Chondrocyte (in vitro differentiated cells): ENCODE results near the gene TMEM253. TPM values are rescaled to one million over a fixed set of nuclear protein-coding genes. Genes with fewer than 3 reads are reported as not detected.

ENCODE experiments used
- DNase-seq: peaks from one replicate; pipeline ENCODE4 v3.0.0; 2021; ENCODE audit warnings: mixed read lengths, low spot score
- H3K27ac Mint-ChIP-seq: one replicate; pipeline ENCODE4 v1.8.0; 2021; ENCODE audit warnings: mild to moderate bottlenecking, moderate library complexity, mixed read lengths; ENCODE audit not compliant: unreplicated experiment
- H3K27me3 Mint-ChIP-seq: 2 replicates; pipeline ENCODE4 v1.8.0; 2021; ENCODE audit warnings: low read depth, mixed read lengths
- H3K36me3 Mint-ChIP-seq: 2 replicates; pipeline ENCODE4 v1.8.0; 2021; ENCODE audit warnings: low read depth, mixed read lengths
- H3K4me1 Mint-ChIP-seq: 2 replicates; pipeline ENCODE4 v1.8.0; 2021; ENCODE audit warnings: low read depth, mild to moderate bottlenecking, mixed read lengths
- H3K4me3 Mint-ChIP-seq: one replicate; pipeline ENCODE4 v1.8.0; 2021; ENCODE audit warnings: mild to moderate bottlenecking, moderate library complexity, mixed read lengths; ENCODE audit not compliant: unreplicated experiment
- H3K9me3 Mint-ChIP-seq: 2 replicates; pipeline ENCODE4 v1.8.0; 2021; ENCODE audit warnings: low read depth, mixed read lengths
- CTCF ChIP-seq: fragments of 200-600 bp; sonication (generic); IDR thresholded peaks from 2 replicates; pipeline ENCODE4 v1.5.0; 2021; ENCODE audit warnings: antibody characterized with exemption, mild to moderate bottlenecking, moderate library complexity
- total RNA-seq: library from RNA; stranded (reverse); gene quantifications from 3 replicates; pipeline ENCODE4 v1.2.1, GENCODE V29; 2021

The TMEM253 gene
- total RNA-seq, 1 donor from 2014 or later = 1.1 TPM

GRCh38 chr14:21102521-21103410 is 1.9 kb downstream of the TMEM253 start:
- TF ChIP-seq CTCF = no peak
- H3K4me3 Mint-ChIP-seq = peak overlapping the region; percentile 88
- DNase-seq = no peak
- H3K4me1 Mint-ChIP-seq = peaks cover 62% of the 10 kb centered on the region
- H3K27ac Mint-ChIP-seq = peak overlapping the region; percentile 94
- no peaks in the 10 kb centered on the region for H3K9me3 Mint-ChIP-seq
- no peaks in the 10 kb centered on the region for H3K27me3 Mint-ChIP-seq
- H3K36me3 Mint-ChIP-seq = no peaks in the 10 kb centered on the region

GRCh38 chr14:21103411-21103709 is 2.5 kb downstream of the TMEM253 start:
- H3K4me1 Mint-ChIP-seq = peaks cover 66% of the 10 kb centered on the region
- H3K9me3 Mint-ChIP-seq = no peaks in the 10 kb centered on the region
- H3K27ac Mint-ChIP-seq = peak overlapping the region; percentile 94
- peak overlapping the region; percentile 88 for H3K4me3 Mint-ChIP-seq
- no peaks in the 10 kb centered on the region for H3K27me3 Mint-ChIP-seq
- no peaks in the 10 kb centered on the region for H3K36me3 Mint-ChIP-seq
- no peak for DNase-seq
- no peak for TF ChIP-seq CTCF

- Mint-ChIP-seq H3K9me3 (no peaks in the 10 kb centered on the region), H3K27ac (peak overlapping the region; percentile 94), H3K4me3 (peak overlapping the region; percentile 88), H3K4me1 (peaks cover 63% of the 10 kb centered on the region), H3K36me3 (no peaks in the 10 kb centered on the region), H3K27me3 (no peaks in the 10 kb centered on the region)
- peak; percentile 80 for TF ChIP-seq CTCF
- DNase-seq = peak; percentile 99
Observed at GRCh38 chr14:21103710-21104447, 3.0 kb downstream of the TMEM253 start.

- Mint-ChIP-seq H3K27ac (peak overlapping the region; percentile 94), H3K9me3 (no peaks in the 10 kb centered on the region), H3K4me1 (peaks cover 57% of the 10 kb centered on the region), H3K36me3 (no peaks in the 10 kb centered on the region), H3K4me3 (peak overlapping the region; percentile 88), H3K27me3 (no peaks in the 10 kb centered on the region)
- no peak for DNase-seq
- peak; percentile 99 for TF ChIP-seq CTCF
Observed at GRCh38 chr14:21104448-21105060, 3.7 kb downstream of the TMEM253 start.

- DNase-seq = no peak
- H3K27me3 Mint-ChIP-seq = no peaks in the 10 kb centered on the region
Observed at GRCh38 chr14:21105095-21105494, 4.2 kb downstream of the TMEM253 start.

More at GRCh38 chr14:21105095-21105494, 4.2 kb downstream of the TMEM253 start:
- H3K4me1 Mint-ChIP-seq = peaks cover 52% of the 10 kb centered on the region
- H3K27ac Mint-ChIP-seq = no peak overlapping the region
- H3K36me3 Mint-ChIP-seq = no peaks in the 10 kb centered on the region
- no peaks in the 10 kb centered on the region for H3K9me3 Mint-ChIP-seq
- H3K4me3 Mint-ChIP-seq = no peak overlapping the region
- no peak for TF ChIP-seq CTCF
